Colon (tissue), 2 donors: ENCODE results near the gene TARBP2.
"Not testable (repeated sequence)": the region's sequence is repeated elsewhere in the genome, so short reads cannot be mapped to it uniquely, and the experiment has no call there.

Experiments used
- FAIRE-seq: peaks from 2 replicates; lab custom pipeline; 2012; peaks lifted over from hg19 to GRCh38; lab: Jason Lieb, UNC
- donor health status: control.
- donor health status: control.

The TARBP2 gene

GRCh38 chr12:53513712-53514410 is 12.8 kb downstream of the TARBP2 start:
- FAIRE-seq = no peak

GRCh38 chr12:53514628-53515290 is 13.7 kb downstream of the TARBP2 start:
- no peak for FAIRE-seq

GRCh38 chr12:53515291-53515680 is 14.2 kb downstream of the TARBP2 start:
- no peak for FAIRE-seq

GRCh38 chr12:53516758-53517455 is 15.8 kb downstream of the TARBP2 start:
- FAIRE-seq = no peak

- FAIRE-seq = no peak
Measured at GRCh38 chr12:53518381-53518780, 17.3 kb downstream of the TARBP2 start.

GRCh38 chr12:53523131-53523530 is 22.0 kb downstream of the TARBP2 start:
- FAIRE-seq = no peak

- no peak for FAIRE-seq
Measured at GRCh38 chr12:53524476-53524875, 23.4 kb downstream of the TARBP2 start.

GRCh38 chr12:53530061-53530460 is 29.0 kb downstream of the TARBP2 start:
- FAIRE-seq = no peak

- FAIRE-seq = no peak
Measured at GRCh38 chr12:53530920-53531319, 29.8 kb downstream of the TARBP2 start.

GRCh38 chr12:53532021-53532420 is 30.9 kb downstream of the TARBP2 start:
- no peak for FAIRE-seq

- no peak for FAIRE-seq
Measured at GRCh38 chr12:53532524-53533445, 31.7 kb downstream of the TARBP2 start.

- FAIRE-seq = no peak
Measured at GRCh38 chr12:53533471-53533870, 32.4 kb downstream of the TARBP2 start.

GRCh38 chr12:53536962-53537361 is 35.9 kb downstream of the TARBP2 start:
- no peak for FAIRE-seq

- FAIRE-seq = no peak
Measured at GRCh38 chr12:53538209-53538689, 37.2 kb downstream of the TARBP2 start.

- FAIRE-seq = no peak
Measured at GRCh38 chr12:53539526-53539925, 38.4 kb downstream of the TARBP2 start.

GRCh38 chr12:53543539-53543938 is 42.5 kb downstream of the TARBP2 start:
- FAIRE-seq = no peak

GRCh38 chr12:53548354-53548753 is 47.3 kb downstream of the TARBP2 start:
- FAIRE-seq = not testable (repeated sequence)

GRCh38 chr12:53550131-53550530 is 49.0 kb downstream of the TARBP2 start:
- FAIRE-seq = not testable (repeated sequence)

- FAIRE-seq = no peak
Measured at GRCh38 chr12:53550595-53550994, 49.5 kb downstream of the TARBP2 start.

GRCh38 chr12:53551889-53552291 is 50.8 kb downstream of the TARBP2 start:
- FAIRE-seq = no peak

GRCh38 chr12:53552361-53553327 is 51.6 kb downstream of the TARBP2 start:
- no peak for FAIRE-seq
